HG03342 (cell line): ENCODE results near the gene SPEG.
A peak's percentile ranks its signal among the peaks of the same experiment; 100 is the strongest.

Experiments
- ATAC-seq: cut with Tn5 transposase; IDR thresholded peaks from one replicate; pipeline ENCODE4 v1.9.1; 2021; ENCODE audit warnings: mild to moderate bottlenecking, moderate library complexity; ENCODE audit not compliant: unreplicated experiment

Gene SPEG

DNA sequence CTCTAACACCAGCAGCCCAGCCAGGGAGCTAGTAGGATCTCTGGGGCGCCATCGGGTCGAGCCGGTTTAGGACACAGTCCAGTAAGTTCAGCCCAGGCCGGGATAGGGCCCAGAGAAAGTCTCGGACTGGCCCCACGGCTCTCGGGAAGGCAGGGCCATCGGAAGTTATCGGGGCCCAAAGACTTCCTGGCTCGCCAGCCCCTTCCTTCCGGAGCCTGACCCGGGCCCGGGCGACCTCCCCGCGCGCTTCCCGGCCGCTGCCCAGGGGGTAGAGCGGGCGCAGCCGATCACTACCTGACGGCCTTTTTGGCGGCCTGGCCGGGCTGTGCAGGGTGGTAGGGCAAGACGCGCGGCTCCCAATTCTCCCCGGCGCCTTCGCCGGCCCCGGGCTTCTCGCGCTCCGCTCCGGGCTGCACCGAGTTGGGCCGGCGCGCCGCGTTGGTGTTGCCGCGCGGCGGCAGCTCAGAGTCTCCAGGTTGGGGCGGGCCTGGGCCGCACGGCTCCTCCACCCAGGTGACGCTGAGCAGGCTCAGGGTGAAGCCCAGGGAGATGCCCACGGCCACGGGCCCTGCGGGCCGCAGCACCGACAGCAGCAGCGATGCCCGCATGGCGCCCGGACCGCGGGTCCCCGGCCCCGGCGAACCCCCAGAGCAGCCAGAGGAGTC is 108.4 kb downstream of the SPEG start:
- peak; percentile 41 for ATAC-seq

GRCh38 chr2:219543596-219544358 is 109.1 kb downstream of the SPEG start, which contains the start of the genes CHPF and TMEM198:
TSS of gene CHPF (minus strand) at chr2:219543809. CDS start at chr2:219543538, 271 bp downstream.
TSS of gene TMEM198 (plus strand) at chr2:219544028. CDS start at chr2:219544728, 700 bp downstream.
- peak; percentile 75 for ATAC-seq

GRCh38 chr2:219544567-219544966 is 109.9 kb downstream of the SPEG start:
- ATAC-seq = no peak

DNA sequence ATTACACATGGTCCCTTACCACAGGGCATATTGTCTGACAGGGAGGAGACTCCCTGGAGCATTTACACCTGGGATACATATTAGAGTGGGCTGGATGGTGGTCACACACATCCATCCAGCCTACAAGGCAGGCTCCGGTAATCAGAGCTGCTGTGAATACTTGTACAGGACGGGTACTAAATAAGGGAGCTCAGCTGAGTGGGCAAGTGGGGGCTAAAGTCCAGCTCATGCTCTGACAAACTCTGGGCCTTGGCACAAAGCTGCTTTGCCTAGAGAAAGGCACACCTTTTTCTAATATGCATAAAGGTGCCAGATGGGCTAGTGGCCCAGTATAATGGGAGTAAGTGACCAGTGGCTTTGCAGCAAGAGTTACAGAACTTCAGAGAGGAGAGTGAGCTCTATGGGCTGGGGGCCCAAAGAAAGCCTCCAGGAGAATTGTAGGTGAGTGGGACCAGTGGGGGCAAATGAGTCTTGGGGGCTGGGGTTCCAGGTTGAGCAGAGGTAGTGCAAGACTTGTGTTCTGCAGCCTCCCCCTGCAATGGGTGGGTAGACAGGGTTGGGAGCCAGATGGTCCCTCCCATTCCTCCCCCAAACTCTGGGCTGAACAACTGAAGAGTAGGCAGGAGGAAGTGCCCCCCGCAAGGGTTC is 110.8 kb downstream of the SPEG start:
- no peak for ATAC-seq

GRCh38 chr2:219545943-219546352 is 111.3 kb downstream of the SPEG start:
- ATAC-seq = no peak

DNA sequence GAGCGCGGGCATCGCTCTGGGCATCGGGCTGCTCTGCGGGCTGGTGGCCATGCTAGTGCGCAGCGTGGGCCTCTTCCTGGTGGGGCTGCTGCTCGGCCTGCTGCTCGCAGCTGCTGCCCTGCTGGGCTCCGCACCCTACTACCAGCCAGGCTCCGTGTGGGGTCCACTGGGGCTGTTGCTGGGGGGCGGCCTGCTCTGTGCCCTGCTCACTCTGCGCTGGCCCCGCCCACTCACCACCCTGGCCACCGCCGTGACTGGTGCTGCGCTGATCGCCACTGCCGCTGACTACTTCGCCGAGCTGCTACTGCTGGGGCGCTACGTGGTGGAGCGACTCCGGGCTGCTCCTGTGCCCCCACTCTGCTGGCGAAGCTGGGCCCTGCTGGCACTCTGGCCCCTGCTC is 113.0 kb downstream of the SPEG start:
- no peak for ATAC-seq
